ENCODE measurements around the gene CA12. TPM values are rescaled to one million over a fixed set of nuclear protein-coding genes. Genes with fewer than 3 reads are reported as not detected.
A peak's percentile ranks its signal among the peaks of the same experiment; 100 is the strongest.

Gene CA12
- total and polyA plus RNA-seq, 11 donors, result 0.04 to 5.2 (median 0.25) TPM; not detected in 3

DNA sequence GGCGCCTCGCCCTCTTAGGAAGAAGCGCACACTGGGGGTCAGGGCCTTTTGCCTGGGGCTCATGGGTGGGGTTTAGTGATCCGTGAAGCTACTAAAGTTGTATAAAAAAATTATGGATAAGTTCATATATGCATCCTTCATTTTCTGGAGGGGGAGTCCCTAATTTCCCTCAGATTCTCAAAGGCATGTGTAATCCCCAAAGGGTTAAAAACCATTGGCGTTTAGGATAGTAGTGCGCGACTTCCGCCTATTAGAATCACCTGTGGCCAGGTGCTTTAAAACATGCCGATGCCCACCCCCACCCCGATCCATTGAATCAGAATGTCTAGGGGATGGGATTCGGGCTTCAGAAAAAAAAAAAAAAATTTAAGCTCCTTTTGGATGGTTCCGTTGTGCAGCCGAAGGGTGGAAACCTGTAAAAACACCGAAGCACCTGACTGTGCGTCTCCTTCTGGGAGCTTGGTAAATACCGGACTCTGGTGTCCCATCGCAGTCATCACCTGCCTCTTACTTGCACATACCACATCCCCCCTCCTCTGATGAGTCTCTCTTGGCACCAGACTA is 103.7 kb downstream of the CA12 start:
- Histone ChIP-seq H3K36me3 (peaks cover 0 to 25% (median 0%) of the 10 kb centered on the region in 9 donors), H3K4me1 (peaks cover 0 to 28% (median 6%) of the 10 kb centered on the region in 12 donors), H3K27me3 (no peaks in the 10 kb centered on the region), H3K27ac (peak overlapping the region; percentile 25 to 89 (median 83)), H3K9me3 (no peaks in the 10 kb centered on the region), H3K4me3 (peak overlapping the region; percentile 61 to 94 (median 88))
- ATAC-seq (peak in 1 of 4 donors; percentile 18), DNase-seq (no peak)
- WGBS, 4 donors, result 26 to 36% (median 28%) methylated on average over 17 of the region's 17 CpGs
- TF ChIP-seq CTCF (IDR thresholded peaks at IDR 0.05), result no peak
- no peak for TF ChIP-seq POLR2A (IDR thresholded peaks at IDR 0.05)
- intact Hi-C loops (cut with DNase I), result loop anchor here in 7 of 10 donors (2.0 to 10.0 kb wide), 7 partner anchors 83 to 123 kb away; partner anchors contain the start of genes RPS27L (in 5 of the 7) and RAB8B (in 3 of the 7)

DNA sequence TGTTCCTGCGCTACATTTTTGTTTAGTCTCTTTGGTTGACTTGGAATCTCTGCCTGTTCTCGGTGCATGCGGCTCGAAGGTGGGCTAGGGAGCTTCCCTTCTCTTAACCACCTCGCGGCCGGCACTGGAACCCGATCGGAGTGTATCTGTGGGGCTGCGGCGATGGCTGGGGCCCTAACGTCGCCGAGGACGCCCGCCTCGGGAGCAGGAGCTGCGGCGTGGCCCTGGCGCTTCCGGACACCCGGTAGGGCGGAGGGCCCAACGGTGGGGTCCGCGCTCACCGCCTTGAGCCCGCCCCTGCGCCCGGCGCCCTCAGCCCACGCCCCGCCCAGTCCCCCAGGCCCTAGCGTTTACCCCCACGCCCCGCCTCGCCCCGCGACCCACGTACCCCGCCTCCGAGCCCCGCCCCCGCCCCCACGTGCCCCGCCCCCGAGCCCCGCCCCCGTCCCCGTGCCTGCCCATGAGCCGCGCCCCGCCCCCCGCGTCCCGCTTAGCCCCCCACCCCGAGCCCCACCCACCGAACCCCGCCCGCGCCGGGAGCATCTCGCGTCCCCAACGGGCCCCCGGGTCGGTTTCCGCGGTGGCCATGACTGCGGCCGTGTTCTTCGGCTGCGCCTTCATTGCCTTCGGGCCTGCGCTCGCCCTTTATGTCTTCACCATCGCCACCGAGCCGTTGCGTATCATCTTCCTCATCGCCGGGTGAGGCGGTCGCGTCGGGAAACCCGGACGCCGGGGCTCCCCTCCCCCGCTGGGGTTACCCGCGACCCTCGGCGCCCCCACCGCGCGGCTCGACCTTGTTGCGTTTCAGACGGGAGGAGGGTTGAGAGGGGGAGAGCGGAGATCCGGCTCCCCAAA is 104.4 kb downstream of the CA12 start, which contains the start of gene APH1B:
Gene APH1B (plus strand): TSS at position 568 of the 855 bp plus-strand sequence. CDS start 19 bp downstream, at position 587.
- peaks cover 0 to 25% (median 0%) of the 10 kb centered on the region in 9 donors for H3K36me3 ChIP-seq
- peak; percentile 78 to 97 (median 92) for ATAC-seq
- H3K27me3 ChIP-seq, result no peaks in the 10 kb centered on the region
- no peaks in the 10 kb centered on the region for H3K9me3 ChIP-seq
- peak within 1 kb of the TSS; percentile 61 to 94 (median 88) for H3K4me3 ChIP-seq
- DNase-seq, result peak; percentile 87 to 92 (median 89)
- TF ChIP-seq POLR2A (IDR thresholded peaks at IDR 0.05) (peak in 1 of 2 donors; percentile 53), CTCF (IDR thresholded peaks at IDR 0.05) (no peak)
- H3K4me1 ChIP-seq, result peaks cover 0 to 23% (median 6%) of the 10 kb centered on the region in 12 donors
- peak within 1 kb of the TSS; percentile 25 to 89 (median 83) for H3K27ac ChIP-seq
- intact Hi-C loops (cut with DNase I), result loop anchor here in 7 of 10 donors (2.0 to 10.0 kb wide), 7 partner anchors 82 to 122 kb away; partner anchors contain the start of genes RPS27L (in 5 of the 7) and RAB8B (in 2 of the 7)
- 0 to 1% (median 1%) methylated on average over 49 to 102 of the region's 102 CpGs for whole genome bisulfite sequencing, 4 donors

DNA sequence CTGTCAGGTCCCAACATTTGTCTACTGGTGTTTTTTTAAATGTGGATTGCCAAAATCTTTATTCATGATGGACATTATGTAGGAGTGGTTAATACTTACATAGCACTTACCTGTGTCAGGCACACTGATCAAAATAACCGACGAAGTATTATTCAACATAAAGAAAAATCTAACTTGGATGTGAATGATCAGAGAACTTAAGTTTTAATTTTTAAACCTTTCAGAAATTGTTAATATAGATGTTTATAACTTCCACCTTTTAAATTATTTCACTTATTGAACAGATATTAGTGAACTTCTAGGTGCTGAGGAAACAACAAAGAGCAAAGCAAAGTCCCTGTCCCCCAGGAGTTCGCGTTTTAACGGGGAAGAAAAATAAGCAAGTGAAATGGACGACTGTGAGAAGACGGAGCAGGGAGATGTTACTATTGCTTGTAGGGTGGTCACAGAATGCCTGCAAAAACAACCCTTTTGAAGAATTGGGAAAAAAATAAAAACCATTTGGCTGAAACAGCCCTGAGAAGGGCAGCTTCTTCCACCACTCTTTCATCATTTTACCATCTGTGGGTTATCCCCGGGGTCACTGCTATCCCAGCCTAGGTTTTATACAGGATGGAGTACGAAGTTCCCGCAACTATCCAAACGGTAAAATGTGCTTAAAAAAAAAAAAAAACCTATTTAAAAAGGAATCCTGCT is 105.2 kb downstream of the CA12 start:
- 29 to 35% (median 31%) methylated on average over 11 of the region's 11 CpGs for WGBS, 4 donors
- Histone ChIP-seq H3K27ac (peak overlapping the region in 11 of 12 donors; percentile 3 to 89 (median 78)), H3K4me3 (peak overlapping the region; percentile 8 to 94 (median 86)), H3K9me3 (no peaks in the 10 kb centered on the region), H3K27me3 (no peaks in the 10 kb centered on the region), H3K4me1 (peaks cover 0 to 15% (median 6%) of the 10 kb centered on the region in 12 donors), H3K36me3 (peaks cover 0 to 19% (median 0%) of the 10 kb centered on the region in 9 donors)
- no peak for DNase-seq
- no peak for TF ChIP-seq POLR2A (IDR thresholded peaks at IDR 0.05)
- TF ChIP-seq CTCF (IDR thresholded peaks at IDR 0.05), result no peak
- intact Hi-C loops (cut with DNase I), result loop anchor here in 7 of 10 donors (2.0 to 10.0 kb wide), 7 partner anchors 82 to 122 kb away; partner anchors contain the start of genes RPS27L (in 5 of the 7) and RAB8B (in 2 of the 7)
- peak in 2 of 4 donors; percentile 24 to 35 for ATAC-seq
